WTC11 (cell line): ENCODE results near the gene EXOC3L4.

ENCODE experiments used
- CREB1 ChIP-seq: sonication (generic); formaldehyde crosslinking; IDR thresholded peaks from 2 replicates; pipeline ENCODE4 v1.8.0; 2023; ENCODE audit warnings: mild to moderate bottlenecking, missing genetic modification reagents
- EMX1 ChIP-seq: fragments of 250-450 bp; sonication (Bioruptor Pico); IDR thresholded peaks from 2 replicates; pipeline ENCODE4 v1.8.0; 2021; ENCODE audit warnings: mild to moderate bottlenecking
- KAT7 ChIP-seq: sonication (generic); formaldehyde crosslinking; IDR thresholded peaks from 2 replicates; pipeline ENCODE4 v1.8.1; 2023; ENCODE audit warnings: missing genetic modification reagents, mild to moderate bottlenecking, borderline replicate concordance
- SP1 ChIP-seq: sonication (generic); formaldehyde crosslinking; conservative IDR thresholded peaks from 2 replicates; pipeline ENCODE4 v1.8.1; 2022; ENCODE audit warnings: missing genetic modification reagents
- TEAD4 ChIP-seq: sonication (generic); formaldehyde crosslinking; IDR thresholded peaks from 2 replicates; pipeline ENCODE4 v1.8.0; 2022; ENCODE audit warnings: mild to moderate bottlenecking, missing genetic modification reagents
- ZBTB21 ChIP-seq: sonication (generic); formaldehyde crosslinking; IDR thresholded peaks from 2 replicates; pipeline ENCODE4 v1.8.1; 2023; ENCODE audit warnings: mild to moderate bottlenecking, missing genetic modification reagents, borderline replicate concordance
- ZNF121 ChIP-seq: sonication (generic); formaldehyde crosslinking; IDR thresholded peaks from 2 replicates; pipeline ENCODE4 v1.8.0; 2023; ENCODE audit warnings: missing genetic modification reagents
- TF ChIP-seq, protein P1 (sequence below): sonication (generic); formaldehyde crosslinking; IDR thresholded peaks from 2 replicates; pipeline ENCODE4 v1.8.1; 2023; ENCODE audit warnings: mild to moderate bottlenecking, missing genetic modification reagents, moderate library complexity
- TF ChIP-seq, protein P2 (sequence below): sonication (generic); formaldehyde crosslinking; IDR thresholded peaks from 2 replicates; pipeline ENCODE4 v1.8.1; 2022; ENCODE audit warnings: missing genetic modification reagents, borderline replicate concordance
- TF ChIP-seq, protein P3 (sequence below): fragments of 200-600 bp; IDR thresholded peaks from 2 replicates; pipeline ENCODE4 v1.8.0; 2022; ENCODE audit warnings: antibody characterized with exemption
- TF ChIP-seq, protein P4 (sequence below): sonication (generic); formaldehyde crosslinking; conservative IDR thresholded peaks from 2 replicates; pipeline ENCODE4 v1.8.1; 2022; ENCODE audit warnings: mild to moderate bottlenecking, missing genetic modification reagents
- TF ChIP-seq, protein P5 (sequence below): sonication (generic); formaldehyde crosslinking; IDR thresholded peaks from 2 replicates; pipeline ENCODE4 v1.8.1; 2022; ENCODE audit warnings: mild to moderate bottlenecking, moderate library complexity, missing genetic modification reagents
- TF ChIP-seq, protein P6 (sequence below): sonication (generic); formaldehyde crosslinking; IDR thresholded peaks from 2 replicates; pipeline ENCODE4 v1.8.0; 2023; ENCODE audit warnings: missing genetic modification reagents

DNA sequence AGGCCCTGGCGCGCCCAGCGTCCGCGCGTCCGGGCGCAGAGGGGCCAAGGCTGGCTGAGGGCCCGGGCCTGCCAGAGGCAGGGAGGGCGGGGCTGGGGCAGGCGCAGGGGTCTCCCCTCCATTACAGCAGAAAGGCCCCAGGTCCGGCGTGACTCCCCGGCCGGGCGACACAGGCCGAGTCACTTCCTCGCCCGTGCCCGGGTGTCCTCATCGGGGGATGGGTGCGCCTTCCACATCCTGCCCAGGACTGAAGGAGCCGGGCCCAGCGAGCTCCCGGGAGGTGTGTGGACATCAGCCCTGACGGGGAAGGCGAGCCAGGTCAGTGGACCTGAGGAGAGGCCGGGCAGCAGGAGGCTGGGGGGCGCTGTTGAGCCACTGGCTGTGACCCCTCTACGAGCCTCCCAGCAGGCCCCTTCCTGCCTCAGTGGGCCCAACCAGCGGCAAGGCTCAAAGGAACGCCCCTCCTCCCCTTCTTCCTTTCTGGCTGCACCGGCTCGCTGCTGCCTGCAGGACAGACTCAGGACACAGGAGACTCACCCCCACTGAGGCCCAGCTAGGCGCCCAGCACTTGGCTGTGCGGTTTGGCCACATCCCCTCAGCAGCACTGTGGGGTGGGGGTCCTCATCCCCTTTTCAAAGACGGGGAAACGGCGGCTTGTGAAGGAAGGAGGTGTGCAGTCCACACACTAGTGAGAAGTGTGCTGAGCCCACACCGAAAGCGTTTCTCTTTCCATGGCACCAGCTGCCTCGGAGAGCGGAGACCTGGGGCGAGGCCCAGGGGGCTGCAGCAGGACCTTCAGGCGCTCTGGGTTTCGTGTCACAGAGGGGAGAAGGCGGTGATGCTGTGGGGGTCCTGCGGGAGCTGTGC, 29.3 kb downstream of the EXOC3L4 start:
- TF ChIP-seq, protein P1, sequence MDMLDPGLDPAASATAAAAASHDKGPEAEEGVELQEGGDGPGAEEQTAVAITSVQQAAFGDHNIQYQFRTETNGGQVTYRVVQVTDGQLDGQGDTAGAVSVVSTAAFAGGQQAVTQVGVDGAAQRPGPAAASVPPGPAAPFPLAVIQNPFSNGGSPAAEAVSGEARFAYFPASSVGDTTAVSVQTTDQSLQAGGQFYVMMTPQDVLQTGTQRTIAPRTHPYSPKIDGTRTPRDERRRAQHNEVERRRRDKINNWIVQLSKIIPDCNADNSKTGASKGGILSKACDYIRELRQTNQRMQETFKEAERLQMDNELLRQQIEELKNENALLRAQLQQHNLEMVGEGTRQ (CRISPR knock-in tag) = no peak
- no peak for TF ChIP-seq ZBTB21 (CRISPR knock-in tag)
- TF ChIP-seq, protein P2, sequence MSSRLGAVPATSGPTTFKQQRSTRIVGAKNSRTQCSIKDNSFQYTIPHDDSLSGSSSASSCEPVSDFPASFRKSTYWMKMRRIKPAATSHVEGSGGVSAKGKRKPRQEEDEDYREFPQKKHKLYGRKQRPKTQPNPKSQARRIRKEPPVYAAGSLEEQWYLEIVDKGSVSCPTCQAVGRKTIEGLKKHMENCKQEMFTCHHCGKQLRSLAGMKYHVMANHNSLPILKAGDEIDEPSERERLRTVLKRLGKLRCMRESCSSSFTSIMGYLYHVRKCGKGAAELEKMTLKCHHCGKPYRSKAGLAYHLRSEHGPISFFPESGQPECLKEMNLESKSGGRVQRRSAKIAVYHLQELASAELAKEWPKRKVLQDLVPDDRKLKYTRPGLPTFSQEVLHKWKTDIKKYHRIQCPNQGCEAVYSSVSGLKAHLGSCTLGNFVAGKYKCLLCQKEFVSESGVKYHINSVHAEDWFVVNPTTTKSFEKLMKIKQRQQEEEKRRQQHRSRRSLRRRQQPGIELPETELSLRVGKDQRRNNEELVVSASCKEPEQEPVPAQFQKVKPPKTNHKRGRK = no peak
- no peak for TF ChIP-seq SP1
- TF ChIP-seq, protein P3, sequence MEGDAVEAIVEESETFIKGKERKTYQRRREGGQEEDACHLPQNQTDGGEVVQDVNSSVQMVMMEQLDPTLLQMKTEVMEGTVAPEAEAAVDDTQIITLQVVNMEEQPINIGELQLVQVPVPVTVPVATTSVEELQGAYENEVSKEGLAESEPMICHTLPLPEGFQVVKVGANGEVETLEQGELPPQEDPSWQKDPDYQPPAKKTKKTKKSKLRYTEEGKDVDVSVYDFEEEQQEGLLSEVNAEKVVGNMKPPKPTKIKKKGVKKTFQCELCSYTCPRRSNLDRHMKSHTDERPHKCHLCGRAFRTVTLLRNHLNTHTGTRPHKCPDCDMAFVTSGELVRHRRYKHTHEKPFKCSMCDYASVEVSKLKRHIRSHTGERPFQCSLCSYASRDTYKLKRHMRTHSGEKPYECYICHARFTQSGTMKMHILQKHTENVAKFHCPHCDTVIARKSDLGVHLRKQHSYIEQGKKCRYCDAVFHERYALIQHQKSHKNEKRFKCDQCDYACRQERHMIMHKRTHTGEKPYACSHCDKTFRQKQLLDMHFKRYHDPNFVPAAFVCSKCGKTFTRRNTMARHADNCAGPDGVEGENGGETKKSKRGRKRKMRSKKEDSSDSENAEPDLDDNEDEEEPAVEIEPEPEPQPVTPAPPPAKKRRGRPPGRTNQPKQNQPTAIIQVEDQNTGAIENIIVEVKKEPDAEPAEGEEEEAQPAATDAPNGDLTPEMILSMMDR = 0 out of 2 replicates have a peak, but pooled peaks have one; percentile 24
- TF ChIP-seq TEAD4 = no peak
- TF ChIP-seq ZNF121 (CRISPR knock-in tag) = no peak
- TF ChIP-seq, protein P4, sequence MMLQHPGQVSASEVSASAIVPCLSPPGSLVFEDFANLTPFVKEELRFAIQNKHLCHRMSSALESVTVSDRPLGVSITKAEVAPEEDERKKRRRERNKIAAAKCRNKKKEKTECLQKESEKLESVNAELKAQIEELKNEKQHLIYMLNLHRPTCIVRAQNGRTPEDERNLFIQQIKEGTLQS (CRISPR knock-in tag) = no peak
- TF ChIP-seq, protein P5, sequence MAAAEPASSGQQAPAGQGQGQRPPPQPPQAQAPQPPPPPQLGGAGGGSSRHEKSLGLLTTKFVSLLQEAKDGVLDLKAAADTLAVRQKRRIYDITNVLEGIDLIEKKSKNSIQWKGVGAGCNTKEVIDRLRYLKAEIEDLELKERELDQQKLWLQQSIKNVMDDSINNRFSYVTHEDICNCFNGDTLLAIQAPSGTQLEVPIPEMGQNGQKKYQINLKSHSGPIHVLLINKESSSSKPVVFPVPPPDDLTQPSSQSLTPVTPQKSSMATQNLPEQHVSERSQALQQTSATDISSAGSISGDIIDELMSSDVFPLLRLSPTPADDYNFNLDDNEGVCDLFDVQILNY (CRISPR knock-in tag) = no peak
- no peak for TF ChIP-seq CREB1 (CRISPR knock-in tag)
- TF ChIP-seq EMX1 = no peak
- no peak for TF ChIP-seq KAT7 (CRISPR knock-in tag)
- TF ChIP-seq, protein P6, sequence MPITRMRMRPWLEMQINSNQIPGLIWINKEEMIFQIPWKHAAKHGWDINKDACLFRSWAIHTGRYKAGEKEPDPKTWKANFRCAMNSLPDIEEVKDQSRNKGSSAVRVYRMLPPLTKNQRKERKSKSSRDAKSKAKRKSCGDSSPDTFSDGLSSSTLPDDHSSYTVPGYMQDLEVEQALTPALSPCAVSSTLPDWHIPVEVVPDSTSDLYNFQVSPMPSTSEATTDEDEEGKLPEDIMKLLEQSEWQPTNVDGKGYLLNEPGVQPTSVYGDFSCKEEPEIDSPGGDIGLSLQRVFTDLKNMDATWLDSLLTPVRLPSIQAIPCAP (CRISPR knock-in tag) = no peak
